GM12892 (cell line): ENCODE results near the gene UBTD1.
"Not testable (repeated sequence)": the region's sequence is repeated elsewhere in the genome, so short reads cannot be mapped to it uniquely, and the experiment has no call there.

Experiments
- DNase-seq: peaks from one replicate; pipeline ENCODE4 v3.0.0; 2011; ENCODE audit not compliant: insufficient read length
- FAIRE-seq: peaks from 2 replicates; lab custom pipeline; 2011; peaks lifted over from hg19 to GRCh38; lab: Jason Lieb, UNC
- POLR2A ChIP-seq: IDR thresholded peaks from 2 replicates; pipeline ENCODE4 v1.6.1; 2011; ENCODE audit warnings: low read depth, low read length, control low read depth
- POLR2AphosphoS5 ChIP-seq: IDR thresholded peaks from 2 replicates; pipeline ENCODE4 v1.6.1; 2011; ENCODE audit warnings: low read depth, low read length, control low read depth
- TAF1 ChIP-seq: IDR thresholded peaks from 2 replicates; pipeline ENCODE4 v1.6.1; 2011; ENCODE audit warnings: low read depth, mild to moderate bottlenecking, control low read depth, low read length, borderline replicate concordance

UBTD1 gene

GRCh38 chr10:97520520-97520919 lies 21.8 kb downstream of the UBTD1 start:
- no peak for FAIRE-seq
- TF ChIP-seq POLR2AphosphoS5 (no peak), TAF1 (no peak), POLR2A (no peak)
- no peak for DNase-seq

- FAIRE-seq (no peak), DNase-seq (no peak)
- TF ChIP-seq POLR2A, result no peak
- TF ChIP-seq TAF1, result no peak
- no peak for TF ChIP-seq POLR2AphosphoS5
Measured at GRCh38 chr10:97520978-97521761, 22.4 kb downstream of the UBTD1 start.

DNA sequence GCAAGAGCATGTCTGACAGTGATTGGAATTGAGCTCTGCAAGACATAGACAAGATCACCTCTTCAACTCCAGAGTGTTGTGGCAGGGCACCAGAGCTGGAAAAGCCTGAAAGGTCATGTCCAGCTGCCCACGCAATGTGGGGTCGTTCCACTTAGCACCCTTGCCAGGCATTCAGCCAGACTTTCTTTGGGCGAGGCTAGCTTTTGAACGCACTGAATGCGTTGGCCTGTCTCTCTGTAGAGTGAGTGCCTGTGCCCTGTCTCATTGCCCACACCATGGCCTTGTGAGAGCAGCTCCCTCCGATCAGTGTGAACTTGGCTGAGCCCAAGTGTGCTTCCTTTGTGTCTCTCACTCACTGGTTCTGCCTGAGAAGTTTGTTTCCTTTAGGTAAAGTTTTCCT lies 23.3 kb downstream of the UBTD1 start:
- TF ChIP-seq POLR2A (no peak), TAF1 (no peak), POLR2AphosphoS5 (no peak)
- no peak for DNase-seq
- FAIRE-seq, result no peak

- FAIRE-seq (no peak), DNase-seq (no peak)
- no peak for TF ChIP-seq POLR2A
- no peak for TF ChIP-seq TAF1
- no peak for TF ChIP-seq POLR2AphosphoS5
Measured at GRCh38 chr10:97522937-97523336, 24.2 kb downstream of the UBTD1 start.

GRCh38 chr10:97525086-97525485 lies 26.4 kb downstream of the UBTD1 start:
- no peak for TF ChIP-seq TAF1
- TF ChIP-seq POLR2AphosphoS5, result no peak
- TF ChIP-seq POLR2A, result no peak
- DNase-seq (no peak), FAIRE-seq (no peak)

DNA sequence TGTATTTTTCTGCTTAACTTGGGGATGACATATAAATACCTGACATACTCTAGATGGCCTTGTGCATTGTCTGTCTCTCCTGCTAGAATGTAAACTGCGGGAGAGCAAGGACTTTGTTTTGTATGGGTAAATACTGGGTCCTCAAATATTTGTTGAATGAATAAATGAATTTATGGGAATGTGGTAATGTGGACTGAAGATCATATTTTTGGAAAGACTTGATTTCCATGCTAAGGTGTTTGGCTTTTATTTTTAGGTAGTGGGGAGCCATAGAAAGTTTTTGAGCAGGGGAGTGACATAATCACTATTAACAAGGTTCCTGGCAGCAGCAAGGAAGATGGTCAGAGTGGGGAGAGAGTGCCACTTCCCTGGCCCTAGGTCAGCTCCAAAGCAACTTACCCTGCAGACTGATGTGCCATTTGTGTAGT lies 27.0 kb downstream of the UBTD1 start:
- TF ChIP-seq POLR2A (no peak), TAF1 (no peak), POLR2AphosphoS5 (no peak)
- FAIRE-seq (no peak), DNase-seq (no peak)

DNA sequence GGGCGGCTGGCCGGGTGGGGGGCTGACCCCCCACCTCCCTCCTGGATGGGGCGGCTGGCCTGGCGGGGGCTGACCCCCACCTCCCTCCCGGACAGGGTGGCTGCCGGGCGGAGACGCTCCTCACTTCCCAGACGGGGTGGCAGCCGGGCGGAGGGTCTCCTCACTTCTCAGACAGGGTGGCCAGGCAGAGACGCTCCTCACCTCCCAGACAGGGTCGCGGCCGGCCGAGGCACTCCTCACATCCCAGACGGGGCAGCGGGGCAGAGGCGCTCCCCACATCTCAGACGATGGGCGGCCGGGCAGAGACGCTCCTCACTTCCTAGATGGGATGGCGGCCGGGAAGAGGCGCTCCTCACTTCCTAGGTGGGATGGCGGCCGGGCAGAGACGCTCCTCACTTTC lies 30.2 kb downstream of the UBTD1 start:
- DNase-seq, FAIRE-seq: not testable (repeated sequence)

GRCh38 chr10:97529685-97530465 lies 31.2 kb downstream of the UBTD1 start:
- TF ChIP-seq POLR2AphosphoS5, result no peak
- TF ChIP-seq TAF1, result no peak
- TF ChIP-seq POLR2A, result no peak
- DNase-seq (no peak), FAIRE-seq (no peak)

DNA sequence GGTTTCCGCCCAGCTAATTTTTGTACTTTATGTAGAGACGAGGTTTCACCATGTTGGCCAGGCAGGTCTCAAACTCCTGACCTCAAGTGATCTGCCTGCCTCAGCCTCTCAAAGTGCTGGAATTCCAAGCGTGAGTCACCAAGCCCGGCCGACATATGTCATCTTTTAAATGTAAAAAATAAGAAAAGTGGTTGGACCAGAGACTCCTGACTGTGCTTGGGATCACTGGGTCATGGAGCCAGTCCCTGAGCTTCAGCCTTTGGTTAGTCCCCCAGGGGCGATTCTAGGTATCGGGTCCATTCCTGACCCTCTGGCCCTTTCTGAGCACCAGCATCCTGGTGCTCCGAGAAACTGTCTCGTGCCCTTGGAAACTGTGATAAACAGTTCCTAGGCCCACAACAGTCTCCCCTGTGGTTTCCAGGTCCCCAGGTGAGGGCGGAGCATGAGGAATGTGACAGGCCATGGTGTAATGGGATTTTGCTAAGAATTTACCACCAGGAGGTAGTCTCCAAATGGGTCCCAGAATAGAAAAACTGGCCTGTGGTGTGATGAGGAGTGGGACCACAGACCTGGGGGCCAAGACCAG lies 32.8 kb downstream of the UBTD1 start:
- FAIRE-seq (no peak), DNase-seq (no peak)

DNA sequence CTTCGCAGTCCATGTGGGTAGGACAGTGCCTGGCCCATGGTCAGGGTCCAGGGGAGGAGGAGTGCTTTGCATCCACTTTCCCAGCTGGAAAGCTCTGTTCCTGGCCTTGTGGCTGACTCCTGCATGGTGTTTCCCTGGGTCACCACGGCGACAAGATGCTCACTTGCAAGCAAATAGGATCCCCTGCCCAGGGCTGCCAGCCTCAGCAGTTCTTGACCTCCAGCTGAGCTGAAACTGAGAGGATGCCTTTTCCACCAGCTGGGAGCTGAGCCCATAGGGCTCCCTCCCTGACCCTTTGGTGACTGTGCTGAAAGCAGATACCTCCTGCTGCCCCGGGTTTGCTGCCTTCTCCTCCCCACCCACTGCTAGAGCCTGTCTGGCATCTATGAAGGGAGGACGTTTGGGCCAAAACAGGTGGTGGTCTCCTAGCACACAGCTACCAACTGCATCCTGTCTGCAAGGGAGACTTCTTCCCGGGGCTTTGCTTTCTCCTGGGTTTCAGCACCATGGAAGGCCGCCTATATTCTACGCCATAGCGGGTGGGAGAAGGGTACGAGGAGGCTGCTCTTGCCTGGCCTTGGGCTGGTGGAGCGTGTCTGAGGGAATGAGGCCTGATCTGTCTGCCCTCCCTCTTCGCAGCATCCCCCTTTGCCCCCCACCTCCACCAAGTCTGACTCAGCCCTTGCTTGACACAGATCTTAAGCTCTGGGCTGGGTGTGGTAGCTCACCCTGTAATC lies 34.4 kb downstream of the UBTD1 start:
- no peak for FAIRE-seq
- TF ChIP-seq TAF1 (no peak), POLR2AphosphoS5 (no peak), POLR2A (no peak)
- no peak for DNase-seq

More for the DNA sequence above, 32.8 kb downstream of the UBTD1 start:
- no peak for TF ChIP-seq POLR2A
- TF ChIP-seq TAF1, result no peak
- no peak for TF ChIP-seq POLR2AphosphoS5

DNA sequence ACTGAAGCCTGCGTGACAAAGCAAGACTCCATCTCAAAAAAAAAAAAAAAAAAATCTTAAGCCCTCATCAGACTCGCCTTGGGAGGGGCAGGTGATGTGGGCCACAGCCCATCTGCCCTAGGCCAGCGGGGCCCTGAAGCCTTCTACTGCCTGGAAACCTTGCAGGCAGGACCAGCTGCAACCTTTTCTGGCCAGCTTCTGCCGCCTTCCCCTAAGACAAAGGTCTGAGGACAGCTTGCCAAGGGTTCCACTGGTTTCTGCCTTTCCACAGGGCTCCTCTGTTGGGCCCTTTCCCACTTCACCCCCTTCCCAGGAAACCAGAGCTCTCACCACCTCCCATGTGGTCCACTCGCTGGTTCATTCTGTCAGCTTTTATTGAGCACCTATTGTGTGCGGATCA lies 35.2 kb downstream of the UBTD1 start:
- no peak for TF ChIP-seq POLR2AphosphoS5
- no peak for TF ChIP-seq POLR2A
- TF ChIP-seq TAF1, result no peak
- no peak for FAIRE-seq

More for the DNA sequence above, 35.2 kb downstream of the UBTD1 start:
- no peak for DNase-seq
